COR-L47 (cell line): ENCODE results near the gene ABHD17A.

Experiments used
- DNase-seq: peaks from one replicate; lab custom pipeline; 2025; lab: John Stamatoyannopoulos, UW

ABHD17A gene

DNA sequence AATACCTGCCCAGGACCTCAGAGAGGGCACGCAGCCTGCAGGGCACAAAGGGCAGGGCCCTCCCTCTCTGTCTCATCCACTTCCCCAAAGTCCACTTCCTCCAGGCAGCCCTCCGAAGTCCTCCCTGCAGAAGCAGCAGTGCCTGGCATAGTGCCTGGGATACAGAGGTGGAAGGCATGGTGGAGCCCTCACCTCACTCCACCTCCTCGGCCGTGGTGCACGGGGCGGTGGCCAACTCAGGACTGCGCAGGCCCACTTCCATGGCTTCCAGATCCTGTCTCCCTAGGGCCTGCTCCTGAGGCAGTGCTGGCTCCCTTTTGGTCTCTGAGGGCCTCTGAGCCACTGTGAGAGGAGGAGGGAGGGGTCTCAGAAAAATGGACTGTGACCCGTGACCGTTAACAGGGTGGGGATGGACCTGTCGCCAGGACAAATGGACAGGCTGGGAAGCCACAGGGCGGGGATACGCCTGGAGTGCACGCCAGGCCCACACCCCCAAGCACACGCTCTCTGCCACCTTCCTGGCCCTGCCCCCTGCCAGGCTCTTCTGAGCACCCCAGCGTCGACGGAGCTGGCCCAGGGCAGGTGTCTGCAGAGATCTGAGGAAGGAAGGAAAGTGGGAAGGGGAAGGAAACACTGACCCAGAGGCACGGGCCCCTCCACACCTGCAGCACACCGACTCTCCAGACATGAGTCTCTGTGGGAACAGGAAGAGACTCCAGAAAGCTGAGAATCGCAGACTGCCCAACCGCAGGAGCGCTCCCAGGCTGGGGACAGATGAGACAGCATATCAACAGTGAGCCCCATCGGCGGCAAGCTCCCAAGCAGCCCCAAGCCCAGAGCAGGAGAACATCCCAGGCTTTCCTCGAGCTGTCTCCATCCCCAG lies 45.4 kb downstream of the ABHD17A start:
- DNase-seq = no peak

DNA sequence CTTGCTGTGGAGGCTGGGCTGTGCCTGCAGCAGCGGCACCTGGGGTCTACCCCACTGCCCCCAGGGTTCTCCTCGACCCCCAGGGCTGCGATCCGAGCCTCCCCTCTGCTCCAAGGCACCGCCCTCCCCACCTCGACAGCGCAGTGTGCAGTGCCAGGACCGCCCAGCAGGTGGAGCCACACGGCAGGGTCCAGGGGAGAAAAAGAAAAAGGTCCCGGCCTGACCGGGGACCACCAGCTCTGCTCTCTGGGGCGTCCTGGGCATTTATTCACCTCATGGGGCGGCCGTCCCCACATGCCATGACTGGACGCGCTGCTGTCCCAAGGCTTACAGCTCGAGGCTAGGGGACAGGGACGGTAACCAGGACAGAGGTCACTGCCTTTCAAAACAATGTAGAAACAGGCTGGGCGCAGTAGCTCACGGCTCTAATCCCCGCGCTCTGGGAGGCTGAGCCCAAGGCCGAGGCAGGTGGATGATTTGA lies 47.6 kb downstream of the ABHD17A start:
- DNase-seq = no peak

DNA sequence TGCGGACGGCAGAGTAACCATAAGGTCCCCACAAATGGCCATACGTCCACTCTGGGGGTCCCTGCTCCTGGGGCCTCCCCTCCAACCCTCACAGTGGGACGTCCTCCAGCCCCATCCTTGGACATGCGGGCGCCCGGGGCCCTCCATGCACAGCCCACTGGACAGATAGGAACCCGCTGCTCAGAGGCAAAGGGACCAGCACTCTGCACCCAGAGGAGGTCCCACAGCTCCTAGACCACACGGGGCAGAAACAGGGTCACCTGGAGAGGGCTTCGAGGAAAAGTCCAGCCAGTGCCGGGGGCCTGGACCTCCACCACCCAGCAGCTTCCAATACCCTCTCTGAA lies 48.1 kb downstream of the ABHD17A start:
- no peak for DNase-seq

DNA sequence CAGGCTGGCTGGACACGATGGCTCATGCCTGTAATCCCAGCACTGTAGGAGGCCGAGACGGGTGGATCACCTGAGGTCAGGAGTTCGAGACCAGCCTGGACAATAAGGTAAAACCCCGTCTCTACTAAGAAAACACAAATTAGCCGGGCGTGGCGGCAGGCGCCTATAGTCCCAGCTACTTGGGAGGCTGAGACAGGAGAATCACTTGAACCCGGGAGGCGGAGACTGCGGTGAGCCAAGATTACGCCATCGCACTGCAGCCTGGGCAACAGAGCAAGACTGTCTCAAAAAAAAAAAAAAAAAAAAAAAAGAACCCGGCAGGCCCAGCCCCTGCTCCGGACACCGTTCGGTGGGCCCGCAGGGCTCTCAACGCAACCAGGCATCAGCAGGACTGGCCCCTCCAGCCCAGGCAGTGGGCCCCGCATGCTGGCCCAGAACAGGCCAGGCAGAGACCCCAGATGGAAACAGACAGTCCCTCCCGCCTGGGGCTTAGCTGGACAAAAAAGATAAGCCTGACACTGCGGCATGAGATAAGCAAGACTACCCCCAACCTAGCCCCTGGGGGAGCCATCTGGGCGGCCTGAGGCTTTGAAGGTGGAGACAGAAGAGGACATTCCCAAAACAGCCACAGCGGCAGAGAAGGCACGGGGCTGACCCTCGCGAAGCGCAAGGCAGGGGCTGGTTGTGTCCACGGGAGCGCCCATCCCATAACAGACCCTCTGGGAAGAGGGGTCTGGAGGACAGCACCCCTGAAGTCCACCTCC lies 48.7 kb downstream of the ABHD17A start:
- DNase-seq = no peak

DNA sequence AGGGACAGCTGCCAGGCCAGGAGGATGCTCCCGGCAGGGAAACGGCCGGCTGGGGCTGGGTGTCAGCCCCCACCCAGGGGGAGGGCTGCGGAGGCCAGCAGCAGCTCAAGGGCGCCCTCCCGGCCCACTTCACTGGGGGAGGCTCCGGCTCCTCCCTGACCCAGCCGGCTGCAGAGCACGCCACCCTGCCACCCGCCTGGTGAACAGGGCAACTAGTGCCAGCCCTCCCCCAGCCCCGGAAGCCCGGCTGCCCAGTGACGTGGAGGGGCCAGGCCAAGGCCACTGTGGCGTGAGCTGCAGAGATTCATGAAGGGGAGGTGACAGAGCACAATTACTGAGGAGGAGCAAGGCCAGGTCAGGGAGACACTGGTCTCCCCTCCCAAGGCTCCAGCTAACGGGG lies 51.8 kb downstream of the ABHD17A start:
- no peak for DNase-seq

DNA sequence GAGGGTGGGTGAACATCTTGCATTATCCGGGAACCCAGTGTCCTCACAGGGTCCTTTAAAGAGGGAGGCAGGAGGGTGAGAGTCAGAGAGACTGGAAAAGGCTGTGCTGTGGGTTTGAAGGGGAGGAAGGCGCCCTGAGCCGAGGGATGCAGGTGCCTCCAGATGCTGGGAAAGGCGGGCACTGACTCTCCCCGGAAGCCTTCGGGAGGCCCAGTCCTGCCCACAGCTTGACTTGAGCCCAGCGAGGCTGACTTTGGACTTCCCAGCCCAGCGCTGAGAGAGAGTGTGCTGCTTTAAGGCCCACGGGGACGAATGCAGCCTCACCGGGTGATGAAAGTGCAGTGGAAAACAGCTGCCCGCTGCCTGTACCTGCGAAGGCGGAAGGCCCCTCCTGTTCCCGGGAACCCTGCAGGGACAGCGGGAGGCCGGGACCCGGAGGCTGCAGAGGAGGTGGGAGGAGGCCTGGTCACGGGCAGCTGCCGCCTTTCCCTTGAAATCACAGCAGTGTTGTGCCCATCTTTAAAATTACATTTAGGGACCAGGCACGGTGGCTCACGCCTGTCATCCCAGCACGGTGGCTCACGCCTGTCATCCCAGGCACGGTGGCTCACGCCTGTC lies 53.1 kb downstream of the ABHD17A start:
- no peak for DNase-seq

DNA sequence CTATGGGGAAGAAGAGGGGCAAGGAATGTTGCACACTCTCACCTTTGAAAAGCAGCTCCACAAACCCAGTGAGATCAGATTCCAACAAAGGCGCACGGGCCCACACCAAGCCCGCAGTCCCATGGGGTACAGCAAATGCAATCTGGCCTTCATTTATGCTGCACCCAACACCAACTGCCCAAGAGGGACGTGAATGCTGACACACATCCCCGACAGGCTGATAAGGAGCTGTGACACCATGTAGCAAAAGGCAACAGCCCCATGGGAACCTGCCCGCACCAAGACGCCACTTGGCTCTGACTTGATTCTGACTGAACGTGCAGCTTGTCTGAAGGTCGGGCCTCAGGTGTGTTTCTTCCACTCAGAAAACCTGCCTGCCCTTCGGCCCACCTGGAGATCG lies 54.3 kb downstream of the ABHD17A start:
- no peak for DNase-seq

DNA sequence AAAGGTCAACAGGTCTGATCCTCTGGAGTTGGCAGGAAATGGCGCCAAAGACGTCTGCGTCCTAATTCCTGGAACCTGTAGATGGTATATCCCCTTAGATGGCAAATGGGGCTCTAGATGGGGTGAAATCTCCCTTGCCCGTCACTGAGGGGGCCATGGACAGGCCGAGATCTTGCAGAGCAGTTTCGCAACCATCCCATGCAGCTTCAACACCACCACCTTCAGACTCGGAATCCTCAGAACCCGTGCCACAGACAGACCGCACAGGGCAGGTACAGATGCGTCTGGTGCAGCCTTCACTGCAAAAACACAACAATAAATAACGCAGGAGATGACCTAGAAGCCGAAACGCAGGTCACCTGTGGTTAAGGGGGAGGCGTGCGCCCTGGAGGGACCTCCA lies 54.7 kb downstream of the ABHD17A start:
- no peak for DNase-seq

DNA sequence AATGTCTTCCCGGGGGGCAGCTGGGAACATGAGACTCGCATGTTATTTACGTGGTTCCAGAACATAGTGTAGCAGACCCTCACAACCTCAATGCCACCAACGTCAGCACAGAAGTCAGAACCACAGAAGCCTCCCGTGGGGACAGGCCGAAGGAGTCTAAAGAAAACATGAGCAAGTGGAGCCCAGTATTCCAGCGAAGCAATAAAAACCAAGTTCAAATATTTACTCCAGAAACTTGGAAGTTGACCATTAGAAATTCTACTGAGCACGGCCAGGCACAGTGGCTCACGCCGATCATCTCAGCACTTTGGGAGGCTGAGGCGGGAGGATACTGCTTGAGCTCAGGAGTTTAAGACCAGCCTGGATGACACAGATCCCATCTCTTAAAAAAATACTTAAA lies 55.3 kb downstream of the ABHD17A start:
- DNase-seq = no peak

DNA sequence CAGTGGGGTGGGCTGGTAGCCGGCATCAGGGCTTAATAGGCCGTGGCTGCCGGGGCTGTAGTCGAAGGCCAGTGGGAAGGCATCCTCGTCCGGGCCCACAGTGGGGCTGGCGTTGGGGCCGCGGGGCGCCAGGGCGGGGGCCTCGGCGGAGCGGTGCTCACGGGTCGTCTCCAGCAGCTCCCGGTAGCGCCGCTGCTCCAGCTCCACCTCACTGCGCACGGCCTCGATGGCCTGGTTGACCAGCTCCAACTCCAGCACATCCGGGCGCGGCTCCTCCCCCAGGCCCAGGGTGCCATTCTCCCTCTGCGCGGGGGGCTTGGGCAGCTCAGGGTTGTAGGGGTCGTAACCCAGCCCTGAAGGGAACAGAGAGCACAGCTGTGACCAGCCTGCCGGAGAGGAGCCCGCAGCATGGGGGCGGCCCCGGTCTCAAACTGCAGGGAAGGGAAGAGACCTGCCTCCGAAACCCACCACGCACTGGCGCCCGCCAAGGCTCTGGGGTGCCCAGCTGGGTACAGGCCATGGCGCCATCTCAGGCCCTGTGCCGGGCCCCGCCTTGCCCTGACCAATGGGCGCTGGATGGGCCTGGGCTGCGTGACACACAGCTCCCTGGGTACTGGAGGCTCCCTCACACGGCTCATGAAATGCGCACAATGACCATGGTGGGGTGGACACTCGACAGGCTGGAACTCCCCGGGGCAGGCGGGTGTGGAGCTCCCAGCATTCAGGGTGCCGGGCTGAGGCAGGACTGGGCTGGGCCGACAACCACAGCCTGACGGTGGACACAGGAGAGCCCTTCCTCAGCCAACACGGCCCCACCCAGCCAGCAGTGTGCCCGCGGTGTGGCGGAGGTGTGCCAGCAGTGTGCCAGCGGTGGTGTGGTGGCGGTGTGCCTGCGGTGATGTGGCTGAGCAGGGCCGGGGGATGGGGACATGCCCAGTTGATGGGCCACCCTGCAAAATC lies 56.7 kb downstream of the ABHD17A start:
- no peak for DNase-seq

DNA sequence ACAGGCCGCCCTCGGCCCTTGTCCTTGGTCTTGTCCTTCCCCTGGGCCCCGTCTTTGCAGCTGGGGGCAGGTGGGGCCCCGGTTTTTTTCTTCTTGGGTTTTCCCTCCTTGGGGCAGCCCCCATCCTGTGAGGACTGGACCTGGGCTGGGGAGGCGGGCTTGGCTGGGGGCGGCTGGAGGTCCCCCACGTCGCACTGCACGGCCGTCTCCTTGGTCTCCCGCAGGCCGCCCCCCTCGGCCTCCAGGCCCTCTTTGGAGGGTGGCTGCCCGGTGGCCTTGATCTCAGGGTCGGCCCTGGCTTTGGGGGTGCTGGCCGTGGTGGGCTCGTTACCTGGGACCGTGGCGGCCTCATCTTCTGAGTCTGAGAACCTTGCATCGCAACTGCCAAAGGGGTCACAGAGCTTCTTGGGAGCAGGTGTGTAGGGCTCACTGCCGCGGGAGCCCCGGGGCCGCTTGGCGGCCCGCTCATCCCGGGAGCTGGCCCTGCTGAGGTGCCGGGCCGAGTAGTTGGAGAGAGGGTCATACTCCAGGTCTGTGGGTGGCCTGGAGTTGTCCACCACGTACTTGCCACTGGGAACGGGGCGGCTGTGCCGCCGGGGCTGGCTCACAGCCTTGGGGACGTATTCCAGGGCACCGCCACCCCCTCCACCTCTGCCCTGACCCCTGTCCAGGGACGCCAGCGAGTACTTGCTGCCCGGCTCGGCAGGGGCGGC lies 57.6 kb downstream of the ABHD17A start:
- no peak for DNase-seq
